HCT116 (cell line): ENCODE results near the gene XRCC3. TPM values are rescaled to one million over a fixed set of nuclear protein-coding genes. Genes with fewer than 3 reads are reported as not detected.

Experiments
- ATAC-seq: fragments of 200-7000 bp; cut with Tn5 transposase; 2 replicates; pipeline ENCODE4 v1.9.1; 2020; ENCODE audit warnings: mild to moderate bottlenecking, moderate library complexity
- BruUV-seq: library from RNA; stranded (reverse); fragments of 400-500 nt; replicated peaks from 2 replicates; lab custom pipeline; 2021; lab: Mats Ljungman, UMichigan
- CTCF ChIA-PET: fragments of 300-600 bp; sonication (Branson Sonifier 250); formaldehyde crosslinking; loops from one replicate; lab custom pipeline; 2021; ENCODE audit warnings: antibody characterized with exemption; lab: Charles Lee
- POLR2A ChIA-PET: fragments of 300-600, 350-600 bp; sonication (Branson Sonifier 250); formaldehyde crosslinking; loops from one replicate; lab custom pipeline; 2021; ENCODE audit warnings: antibody characterized with exemption; lab: Charles Lee
- RAD21 ChIA-PET, 2 experiments: fragments of 300-600 bp; sonication (Branson Sonifier 250); formaldehyde crosslinking; loops; one replicate each; lab custom pipeline; 2023; ENCODE audit warnings: low total read pairs in 2 of 2; ENCODE audit not compliant: uncharacterized antibody in 2 of 2, unreplicated experiment in 2 of 2, low non-redundant PET in 1 of 2; lab: Charles Lee
- DNase-seq: peaks from one replicate; pipeline ENCODE4 v3.0.0-alpha.2; 2010; ENCODE audit warnings: low read depth, low spot score
- H2AFZ ChIP-seq: fragments of 200-600 bp; shearing (Covaris generic), sonication (generic); 2 replicates; pipeline ENCODE4 v1.6.1; 2017; ENCODE audit warnings: low read depth, mixed run types, mixed read lengths, antibody characterized with exemption, low read length; ENCODE audit not compliant: poor library complexity, severe bottlenecking
- H3K27ac ChIP-seq: 2 replicates; pipeline ENCODE4 v1.5.1; 2012; ENCODE audit warnings: low read depth, low read length
- H3K27me3 ChIP-seq: fragments of 200-600 bp; sonication (generic); 2 replicates; pipeline ENCODE4 v1.6.1; 2016; ENCODE audit warnings: mixed run types, low read length, mixed read lengths; ENCODE audit not compliant: insufficient read depth
- H3K36me3 ChIP-seq, 2 experiments: fragments of 200-500 bp in 1 of 2; fragments of 200-600 bp in 1 of 2; sonication (Bioruptor generic) in 1 of 2; sonication (generic) in 1 of 2; 2 replicates each; pipeline versions ENCODE4 v1.5.1 to v1.6.1; 2014 to 2016; ENCODE audit warnings: low read length in 2 of 2, inconsistent platforms in 1 of 2, mixed read lengths in 1 of 2, mixed run types in 1 of 2; ENCODE audit not compliant: insufficient read depth in 2 of 2, control insufficient read depth in 1 of 2
- H3K4me1 ChIP-seq, 2 experiments: fragments of 200-600 bp in 1 of 2; sonication (generic) in 1 of 2; 2 replicates each; pipeline versions ENCODE4 v1.5.1 to v1.6.1; 2012 to 2017; ENCODE audit warnings: low read length in 2 of 2, inconsistent platforms in 1 of 2, mild to moderate bottlenecking in 1 of 2, mixed read lengths in 1 of 2, mixed run types in 1 of 2, moderate library complexity in 1 of 2; ENCODE audit not compliant: insufficient read depth in 2 of 2, control insufficient read depth in 1 of 2
- H3K4me2 ChIP-seq: fragments of 200-600 bp; sonication (generic); 2 replicates; pipeline ENCODE4 v1.6.1; 2017; ENCODE audit warnings: mixed run types, low read length, mixed read lengths
- H3K4me3 ChIP-seq, 2 experiments: fragments of 200-600 bp in 1 of 2; sonication (generic) in 1 of 2; replicated peaks in 1 of 2; 2 replicates each; pipeline ENCODE4 v1.5.1; 2011 to 2016; ENCODE audit warnings: low read length in 2 of 2, control low read depth in 1 of 2, low read depth in 1 of 2, mild to moderate bottlenecking in 1 of 2, mixed read lengths in 1 of 2, mixed run types in 1 of 2
- H3K79me2 ChIP-seq: fragments of 200-600 bp; sonication (generic); 2 replicates; pipeline ENCODE4 v1.6.1; 2017; ENCODE audit warnings: mild to moderate bottlenecking, mixed run types, low read length, moderate library complexity, mixed read lengths; ENCODE audit not compliant: insufficient read depth
- H3K9ac ChIP-seq: fragments of 200-600 bp; sonication (generic); 2 replicates; pipeline ENCODE4 v1.6.1; 2016; ENCODE audit warnings: low read length, mixed read lengths
- H3K9me2 ChIP-seq: fragments of 200-600 bp; sonication (generic), shearing (Covaris generic); 2 replicates; pipeline ENCODE4 v1.6.1; 2017; ENCODE audit warnings: mixed run types, mild to moderate bottlenecking, moderate library complexity; ENCODE audit not compliant: insufficient read depth
- H3K9me3 ChIP-seq, 2 experiments: fragments of 200-500 bp in 1 of 2; fragments of 200-600 bp in 1 of 2; sonication (Bioruptor generic) in 1 of 2; sonication (generic) in 1 of 2; 2 replicates each; pipeline ENCODE4 v1.6.1; 2014 to 2017; ENCODE audit warnings: low read length in 2 of 2, mixed read lengths in 2 of 2, inconsistent platforms in 1 of 2, low read depth in 1 of 2, mild to moderate bottlenecking in 1 of 2, mixed run types in 1 of 2, moderate library complexity in 1 of 2; ENCODE audit not compliant: control insufficient read depth in 1 of 2, insufficient read depth in 1 of 2
- H4K20me1 ChIP-seq: fragments of 200-600 bp; sonication (generic), shearing (Covaris generic); 2 replicates; pipeline ENCODE4 v1.6.1; 2017; ENCODE audit warnings: mixed run types, mild to moderate bottlenecking, moderate library complexity; ENCODE audit not compliant: insufficient read depth
- EGR1 ChIP-seq: IDR thresholded peaks from 2 replicates; pipeline ENCODE4 v1.6.1; 2012; ENCODE audit warnings: low read depth
- ELF1 ChIP-seq: IDR thresholded peaks from 2 replicates; pipeline ENCODE4 v1.6.1; 2012; ENCODE audit warnings: low read depth, borderline replicate concordance
- EZH2 ChIP-seq: fragments of 200-600 bp; sonication (generic); IDR thresholded peaks from 2 replicates; pipeline ENCODE4 v1.6.1; 2017; ENCODE audit warnings: antibody characterized with exemption, mixed run types
- FOSL1 ChIP-seq: IDR thresholded peaks from 2 replicates; pipeline ENCODE4 v1.6.1; 2012; ENCODE audit warnings: low read depth
- POLR2A ChIP-seq: IDR thresholded peaks from 2 replicates; pipeline ENCODE4 v1.7.0; 2011; ENCODE audit warnings: borderline replicate concordance; ENCODE audit not compliant: insufficient read depth, insufficient read length; ENCODE audit errors: extremely low read depth
- POLR2AphosphoS5 ChIP-seq: IDR thresholded peaks from 2 replicates; pipeline ENCODE4 v1.6.1; 2011; ENCODE audit warnings: mild to moderate bottlenecking, low read depth, low read length, moderate library complexity
- RAD21 ChIP-seq: IDR thresholded peaks from 2 replicates; pipeline ENCODE4 v1.6.1; 2012; ENCODE audit warnings: low read depth, mild to moderate bottlenecking
- SIN3A ChIP-seq: IDR thresholded peaks from 2 replicates; pipeline ENCODE4 v1.6.1; 2012; ENCODE audit warnings: low read depth
- SP1 ChIP-seq: IDR thresholded peaks from 2 replicates; pipeline ENCODE4 v1.6.1; 2012; ENCODE audit warnings: low read depth
- SRF ChIP-seq: IDR thresholded peaks from 2 replicates; pipeline ENCODE4 v1.6.1; 2012; ENCODE audit warnings: low read depth
- TCF7L2 ChIP-seq: IDR thresholded peaks from 2 replicates; pipeline ENCODE4 v1.7.0; 2011; ENCODE audit warnings: borderline replicate concordance, inconsistent platforms; ENCODE audit not compliant: insufficient read depth, insufficient read length; ENCODE audit errors: extremely low read depth
- YY1 ChIP-seq: IDR thresholded peaks from 2 replicates; pipeline ENCODE4 v1.6.1; 2011; ENCODE audit warnings: low read length, low read depth, moderate library complexity, mild to moderate bottlenecking; ENCODE audit not compliant: insufficient replicate concordance; ENCODE audit errors: extremely low read depth
- ZFX ChIP-seq: fragments of 450-650 bp; IDR thresholded peaks from 2 replicates; pipeline ENCODE4 v1.6.1; 2017
- ZNF274 ChIP-seq: fragments of 200-500 bp; sonication (Bioruptor generic); IDR thresholded peaks from 2 replicates; pipeline ENCODE4 v1.6.1; 2014; ENCODE audit warnings: mild to moderate bottlenecking, low read depth, low read length, inconsistent platforms
- intact Hi-C: fragments of 100-400 bp; cut with micrococcal nuclease; formaldehyde crosslinking; loops from 2 replicates; pipeline ENCODE4 v1.10.0; 2022
- total RNA-seq: library from RNA; stranded (reverse); gene quantifications from one replicate; pipeline ENCODE4 v1.2.1, GENCODE V29; 2021; ENCODE audit not compliant: unreplicated experiment
- TF ChIP-seq, protein P1 (sequence below), 3 experiments: fragments of 200-600 bp in 1 of 3; sonication (generic) in 1 of 3; IDR thresholded peaks in 2 of 3; conservative IDR thresholded peaks in 1 of 3; 2 replicates each; pipeline ENCODE4 v1.5.1; 2012 to 2017; ENCODE audit warnings: low read depth in 2 of 3, low read length in 2 of 3, antibody characterized with exemption in 1 of 3, borderline replicate concordance in 1 of 3, control low read depth in 1 of 3, mild to moderate bottlenecking in 1 of 3, mixed read lengths in 1 of 3, mixed run types in 1 of 3, moderate library complexity in 1 of 3; ENCODE audit not compliant: insufficient read depth in 1 of 3
- TF ChIP-seq, protein P2 (sequence below): IDR thresholded peaks from 2 replicates; pipeline ENCODE4 v1.6.1; 2011; ENCODE audit warnings: mild to moderate bottlenecking, low read length, moderate library complexity; ENCODE audit not compliant: insufficient replicate concordance; ENCODE audit errors: extremely low read depth

The XRCC3 gene
- total RNA-seq, 1 experiment from 2014 or later, result 48.7 TPM

DNA sequence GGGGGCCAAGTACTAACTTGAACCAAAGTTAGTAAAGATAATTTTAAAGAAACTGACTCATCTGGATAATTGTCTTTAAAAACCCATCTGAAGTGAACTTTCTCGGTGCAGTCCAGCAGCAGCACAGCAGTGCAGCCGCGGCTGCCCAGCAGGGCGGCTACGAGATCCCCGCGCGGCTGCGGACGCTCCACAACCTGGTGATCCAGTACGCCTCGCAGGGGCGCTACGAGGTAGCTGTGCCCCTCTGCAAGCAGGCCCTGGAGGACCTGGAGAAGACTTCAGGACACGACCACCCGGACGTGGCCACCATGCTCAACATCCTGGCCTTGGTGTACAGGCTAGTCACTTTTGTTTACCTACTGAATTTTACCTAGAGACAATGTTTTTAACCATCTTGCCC, 52.7 kb downstream of the XRCC3 start:
- CTCF ChIA-PET, result no interaction called here

More for the DNA sequence above, 52.7 kb downstream of the XRCC3 start:
- Histone ChIP-seq H3K27ac (no peak overlapping the region), H3K27me3 (no peaks in the 10 kb centered on the region), H3K4me2 (no peak overlapping the region), H3K36me3 (peaks cover 18 to 35% of the 10 kb centered on the region in 2 experiments), H3K4me3 (no peak overlapping the region), H4K20me1 (no peaks in the 10 kb centered on the region), H3K9me3 (no peaks in the 10 kb centered on the region), H3K9me2 (no peaks in the 10 kb centered on the region), H3K79me2 (peaks cover 49% of the 10 kb centered on the region), H3K9ac (no peak overlapping the region), H3K4me1 (no peaks in the 10 kb centered on the region), H2AFZ (no peak overlapping the region)
- DNase-seq, result no peak
- POLR2A ChIA-PET, result no interaction called here
- intact Hi-C loops, result no loop called here
- no peak for ATAC-seq
- no TSS peak for BruUV-seq
- TF ChIP-seq EZH2 (no peak), POLR2A (no peak), SRF (no peak), FOSL1 (no peak), ELF1 (no peak), EGR1 (no peak), ZFX (no peak), POLR2AphosphoS5 (no peak), ZNF274 (no peak), SP1 (no peak), YY1 (no peak), TCF7L2 (no peak), RAD21 (no peak), SIN3A (no peak)
- TF ChIP-seq, protein P1, sequence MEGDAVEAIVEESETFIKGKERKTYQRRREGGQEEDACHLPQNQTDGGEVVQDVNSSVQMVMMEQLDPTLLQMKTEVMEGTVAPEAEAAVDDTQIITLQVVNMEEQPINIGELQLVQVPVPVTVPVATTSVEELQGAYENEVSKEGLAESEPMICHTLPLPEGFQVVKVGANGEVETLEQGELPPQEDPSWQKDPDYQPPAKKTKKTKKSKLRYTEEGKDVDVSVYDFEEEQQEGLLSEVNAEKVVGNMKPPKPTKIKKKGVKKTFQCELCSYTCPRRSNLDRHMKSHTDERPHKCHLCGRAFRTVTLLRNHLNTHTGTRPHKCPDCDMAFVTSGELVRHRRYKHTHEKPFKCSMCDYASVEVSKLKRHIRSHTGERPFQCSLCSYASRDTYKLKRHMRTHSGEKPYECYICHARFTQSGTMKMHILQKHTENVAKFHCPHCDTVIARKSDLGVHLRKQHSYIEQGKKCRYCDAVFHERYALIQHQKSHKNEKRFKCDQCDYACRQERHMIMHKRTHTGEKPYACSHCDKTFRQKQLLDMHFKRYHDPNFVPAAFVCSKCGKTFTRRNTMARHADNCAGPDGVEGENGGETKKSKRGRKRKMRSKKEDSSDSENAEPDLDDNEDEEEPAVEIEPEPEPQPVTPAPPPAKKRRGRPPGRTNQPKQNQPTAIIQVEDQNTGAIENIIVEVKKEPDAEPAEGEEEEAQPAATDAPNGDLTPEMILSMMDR (IDR thresholded peaks at IDR 0.05 in 2 of 3, conservative IDR thresholded peaks at IDR 0.05 in 1 of 3; ENCODE audit: borderline replicate concordance in 1 of 3, insufficient read depth in 1 of 3, low read depth in 2 of 3, low read length in 2 of 3), result no peak
- TF ChIP-seq, protein P2, sequence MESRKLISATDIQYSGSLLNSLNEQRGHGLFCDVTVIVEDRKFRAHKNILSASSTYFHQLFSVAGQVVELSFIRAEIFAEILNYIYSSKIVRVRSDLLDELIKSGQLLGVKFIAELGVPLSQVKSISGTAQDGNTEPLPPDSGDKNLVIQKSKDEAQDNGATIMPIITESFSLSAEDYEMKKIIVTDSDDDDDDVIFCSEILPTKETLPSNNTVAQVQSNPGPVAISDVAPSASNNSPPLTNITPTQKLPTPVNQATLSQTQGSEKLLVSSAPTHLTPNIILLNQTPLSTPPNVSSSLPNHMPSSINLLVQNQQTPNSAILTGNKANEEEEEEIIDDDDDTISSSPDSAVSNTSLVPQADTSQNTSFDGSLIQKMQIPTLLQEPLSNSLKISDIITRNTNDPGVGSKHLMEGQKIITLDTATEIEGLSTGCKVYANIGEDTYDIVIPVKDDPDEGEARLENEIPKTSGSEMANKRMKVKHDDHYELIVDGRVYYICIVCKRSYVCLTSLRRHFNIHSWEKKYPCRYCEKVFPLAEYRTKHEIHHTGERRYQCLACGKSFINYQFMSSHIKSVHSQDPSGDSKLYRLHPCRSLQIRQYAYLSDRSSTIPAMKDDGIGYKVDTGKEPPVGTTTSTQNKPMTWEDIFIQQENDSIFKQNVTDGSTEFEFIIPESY, result no peak
- RAD21 ChIA-PET, result no interaction called here
